GM10248 (cell line): ENCODE results near the gene ZDHHC20.
"Not testable (repeated sequence)": the region's sequence is repeated elsewhere in the genome, so short reads cannot be mapped to it uniquely, and the experiment has no call there.

ENCODE experiments used
- CTCF ChIA-PET: fragments of 300-600 bp; sonication (Branson Sonifier 250); formaldehyde crosslinking; extraction: SDS; loops from one replicate; lab custom pipeline; 2021; ENCODE audit warnings: antibody characterized with exemption; lab: Yijun Ruan, JAX
- POLR2A ChIA-PET: fragments of 350-650 bp; sonication (Branson Sonifier 250); formaldehyde crosslinking; extraction: SDS; loops from one replicate; lab custom pipeline; 2020; ENCODE audit warnings: antibody characterized with exemption; lab: Yijun Ruan, JAX
- DNase-seq: peaks from one replicate; pipeline ENCODE4 v3.0.0; 2012; ENCODE audit errors: extremely low spot score
- TF ChIP-seq, protein P1 (sequence below): IDR thresholded peaks from 2 replicates; pipeline ENCODE4 v1.5.1; 2012; ENCODE audit warnings: mild to moderate bottlenecking, low read depth; ENCODE audit errors: extremely low read depth, missing control alignments, control extremely low read depth

The ZDHHC20 gene

DNA sequence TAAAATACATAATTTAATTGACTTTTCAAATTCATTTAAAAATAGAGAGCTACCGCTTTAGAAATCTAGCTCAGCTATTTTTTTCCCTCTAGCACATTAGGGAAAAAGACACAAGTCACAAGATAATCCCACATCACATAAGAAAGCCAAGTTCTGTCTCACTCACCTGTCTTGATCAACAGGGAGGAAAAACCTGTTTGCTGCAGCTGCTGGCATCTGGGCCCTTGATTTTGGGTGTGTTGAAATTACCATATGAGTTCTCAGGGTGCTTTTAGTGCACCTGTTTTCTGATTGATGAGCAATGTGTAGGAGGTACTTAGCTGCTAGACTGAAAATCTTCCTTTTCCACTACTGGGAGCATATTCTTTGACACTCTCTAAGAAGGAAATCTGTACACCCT lies 53.8 kb downstream of the ZDHHC20 start:
- TF ChIP-seq, protein P1, sequence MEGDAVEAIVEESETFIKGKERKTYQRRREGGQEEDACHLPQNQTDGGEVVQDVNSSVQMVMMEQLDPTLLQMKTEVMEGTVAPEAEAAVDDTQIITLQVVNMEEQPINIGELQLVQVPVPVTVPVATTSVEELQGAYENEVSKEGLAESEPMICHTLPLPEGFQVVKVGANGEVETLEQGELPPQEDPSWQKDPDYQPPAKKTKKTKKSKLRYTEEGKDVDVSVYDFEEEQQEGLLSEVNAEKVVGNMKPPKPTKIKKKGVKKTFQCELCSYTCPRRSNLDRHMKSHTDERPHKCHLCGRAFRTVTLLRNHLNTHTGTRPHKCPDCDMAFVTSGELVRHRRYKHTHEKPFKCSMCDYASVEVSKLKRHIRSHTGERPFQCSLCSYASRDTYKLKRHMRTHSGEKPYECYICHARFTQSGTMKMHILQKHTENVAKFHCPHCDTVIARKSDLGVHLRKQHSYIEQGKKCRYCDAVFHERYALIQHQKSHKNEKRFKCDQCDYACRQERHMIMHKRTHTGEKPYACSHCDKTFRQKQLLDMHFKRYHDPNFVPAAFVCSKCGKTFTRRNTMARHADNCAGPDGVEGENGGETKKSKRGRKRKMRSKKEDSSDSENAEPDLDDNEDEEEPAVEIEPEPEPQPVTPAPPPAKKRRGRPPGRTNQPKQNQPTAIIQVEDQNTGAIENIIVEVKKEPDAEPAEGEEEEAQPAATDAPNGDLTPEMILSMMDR = no peak
- POLR2A ChIA-PET = no interaction called here
- no peak for DNase-seq
- CTCF ChIA-PET = interaction anchor here (1.2 kb wide), 1 partner anchor 11 kb away, joined by 4 read pairs; no protein-coding TSS in a partner anchor

DNA sequence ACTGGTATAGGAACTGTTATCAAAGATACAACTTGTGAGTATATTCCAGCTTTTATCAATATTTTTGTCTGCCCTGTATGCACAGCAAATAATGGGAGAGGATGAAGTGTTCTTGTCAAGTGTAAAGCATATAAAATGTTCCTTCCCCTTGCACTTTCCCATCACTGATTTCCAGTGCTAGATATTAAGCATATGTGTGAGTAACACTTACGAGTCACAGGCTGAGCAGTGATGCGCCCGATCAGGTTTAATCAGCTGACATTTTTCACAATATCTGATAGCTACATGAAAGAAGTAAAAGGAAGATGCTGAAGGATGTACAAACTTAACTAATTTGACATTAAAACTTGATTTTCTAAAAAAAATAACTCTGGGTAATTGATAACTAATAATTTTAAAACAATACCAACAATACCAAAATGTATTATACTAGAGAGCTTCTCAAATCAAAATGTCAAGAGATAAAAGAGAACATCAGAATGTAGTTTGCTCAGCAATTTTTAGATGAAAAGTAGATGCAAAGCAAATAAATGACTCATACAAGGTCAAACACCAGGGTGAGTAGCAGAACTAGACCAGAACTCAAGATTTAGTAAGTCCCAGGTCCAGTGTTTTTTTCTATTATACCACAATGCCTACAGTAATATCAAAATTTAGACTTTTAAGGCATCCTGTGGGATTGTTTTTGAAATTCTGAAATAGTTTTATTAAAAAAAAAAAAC lies 56.4 kb downstream of the ZDHHC20 start:
- no peak for DNase-seq
- TF ChIP-seq, protein P1 = no peak
- CTCF ChIA-PET = interaction anchor here (1.4 kb wide), 1 partner anchor 26 kb away, joined by 3 read pairs; no protein-coding TSS in a partner anchor
- POLR2A ChIA-PET = no interaction called here

DNA sequence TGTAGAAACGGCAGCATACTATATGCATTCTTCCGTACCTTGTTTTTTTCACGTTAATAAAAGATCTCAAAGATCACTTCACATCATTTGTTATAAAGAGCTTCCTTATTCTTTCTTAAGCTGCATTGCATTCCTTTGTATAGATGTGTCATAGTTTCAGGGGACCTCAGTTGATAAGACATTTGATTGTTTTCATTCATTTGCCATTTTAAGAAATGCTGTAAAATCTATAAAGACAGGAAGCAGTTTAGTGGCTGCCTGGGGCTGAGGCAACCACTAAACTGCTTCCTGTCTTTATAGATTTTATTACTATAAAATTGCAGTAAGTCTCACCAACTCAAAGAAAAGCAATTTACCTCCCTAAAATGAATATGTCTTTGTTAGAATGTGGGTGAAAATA lies 59.4 kb downstream of the ZDHHC20 start:
- ChIA-PET CTCF (no interaction called here), POLR2A (no interaction called here)
- no peak for DNase-seq
- TF ChIP-seq, protein P1 = no peak

DNA sequence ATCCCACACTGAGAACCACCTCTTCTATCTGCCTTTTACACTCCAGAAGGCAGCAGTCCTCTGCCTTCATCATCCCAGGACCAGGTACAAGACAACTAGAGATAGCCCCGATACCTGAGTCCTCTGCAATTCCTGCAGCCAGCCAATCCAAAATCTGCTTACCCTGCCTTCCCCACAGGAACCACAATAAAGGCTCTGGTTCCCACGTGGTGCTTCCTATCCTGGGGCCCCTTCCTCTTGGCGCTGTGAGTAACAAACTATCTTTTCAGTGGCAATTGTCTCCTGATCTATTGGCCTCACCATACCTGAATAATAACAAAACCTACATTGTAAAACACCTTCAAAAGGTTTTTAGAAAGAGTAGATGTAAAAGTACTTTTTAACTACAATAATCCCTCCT lies 63.1 kb downstream of the ZDHHC20 start:
- TF ChIP-seq, protein P1 = no peak
- DNase-seq = no peak
- CTCF ChIA-PET = no interaction called here
- POLR2A ChIA-PET = no interaction called here

DNA sequence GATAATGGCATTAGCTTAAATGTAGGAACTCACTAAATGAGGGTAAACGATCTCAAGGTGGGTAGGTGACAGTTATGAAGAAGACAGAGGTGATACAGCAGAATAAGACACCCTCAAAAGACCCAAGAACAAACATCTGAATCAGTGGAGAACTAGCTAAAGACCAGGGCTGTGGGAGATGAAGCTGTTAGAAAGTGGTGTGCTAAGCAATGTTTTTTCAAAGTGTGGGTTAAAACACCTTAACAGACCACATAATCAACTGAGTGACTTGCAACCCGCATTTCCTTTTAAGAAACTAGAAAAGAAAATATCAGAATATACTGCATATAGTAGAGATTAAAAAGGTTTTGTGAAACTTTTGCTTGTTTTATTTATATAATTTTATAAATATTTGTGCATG lies 70.0 kb downstream of the ZDHHC20 start:
- TF ChIP-seq, protein P1 = no peak
- DNase-seq = no peak
- ChIA-PET POLR2A (no interaction called here), CTCF (interaction anchor here (1.0 to 1.5 kb wide), 5 partner anchors 8 to 92 kb away, joined by 3 to 4 read pairs (median 3); no protein-coding TSS in a partner anchor)

DNA sequence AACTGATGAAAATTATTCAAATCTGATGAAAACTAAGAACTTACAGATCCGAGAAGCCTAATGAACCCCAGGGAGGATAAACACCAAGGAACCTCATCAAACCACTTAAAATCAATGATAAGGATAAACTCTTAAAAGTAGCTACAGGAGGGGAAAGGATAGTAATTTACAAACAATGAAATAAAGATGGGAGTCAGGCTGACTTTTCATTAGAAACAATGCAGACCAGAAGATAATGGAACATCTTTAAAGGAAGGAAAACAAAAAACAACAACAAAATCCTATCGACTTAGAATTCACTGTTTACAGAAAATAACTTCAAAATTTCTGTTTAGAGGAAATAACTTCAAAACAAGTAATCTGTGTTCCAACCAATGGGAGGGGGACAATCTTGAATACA lies 73.4 kb downstream of the ZDHHC20 start:
- CTCF ChIA-PET = interaction anchor here (0.6 to 2.1 kb wide), 3 partner anchors 8 to 1652 kb away, joined by 3 to 10 read pairs (median 4); no protein-coding TSS in a partner anchor
- POLR2A ChIA-PET = no interaction called here
- TF ChIP-seq, protein P1 = no peak
- no peak for DNase-seq

DNA sequence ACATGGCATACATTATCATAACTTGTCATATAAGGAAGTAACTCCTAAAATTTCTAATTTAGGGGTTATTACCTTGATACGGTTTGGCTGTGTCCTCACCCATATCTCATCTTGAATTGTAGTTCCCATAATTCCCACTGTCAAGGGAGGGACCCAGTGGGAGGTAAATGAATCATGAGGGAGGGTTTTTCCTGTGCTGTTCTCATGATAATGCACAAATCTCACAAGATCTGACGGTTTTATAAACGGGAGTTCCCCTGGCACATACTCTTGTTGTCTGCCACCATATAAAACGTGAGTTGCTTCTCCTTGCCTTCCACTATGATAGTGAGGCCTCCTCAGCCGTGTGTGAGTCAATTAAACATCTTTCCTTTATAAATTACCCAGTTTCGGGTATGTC lies 76.0 kb downstream of the ZDHHC20 start:
- ChIA-PET CTCF (no interaction called here), POLR2A (no interaction called here)
- no peak for DNase-seq
- TF ChIP-seq, protein P1 = no peak

DNA sequence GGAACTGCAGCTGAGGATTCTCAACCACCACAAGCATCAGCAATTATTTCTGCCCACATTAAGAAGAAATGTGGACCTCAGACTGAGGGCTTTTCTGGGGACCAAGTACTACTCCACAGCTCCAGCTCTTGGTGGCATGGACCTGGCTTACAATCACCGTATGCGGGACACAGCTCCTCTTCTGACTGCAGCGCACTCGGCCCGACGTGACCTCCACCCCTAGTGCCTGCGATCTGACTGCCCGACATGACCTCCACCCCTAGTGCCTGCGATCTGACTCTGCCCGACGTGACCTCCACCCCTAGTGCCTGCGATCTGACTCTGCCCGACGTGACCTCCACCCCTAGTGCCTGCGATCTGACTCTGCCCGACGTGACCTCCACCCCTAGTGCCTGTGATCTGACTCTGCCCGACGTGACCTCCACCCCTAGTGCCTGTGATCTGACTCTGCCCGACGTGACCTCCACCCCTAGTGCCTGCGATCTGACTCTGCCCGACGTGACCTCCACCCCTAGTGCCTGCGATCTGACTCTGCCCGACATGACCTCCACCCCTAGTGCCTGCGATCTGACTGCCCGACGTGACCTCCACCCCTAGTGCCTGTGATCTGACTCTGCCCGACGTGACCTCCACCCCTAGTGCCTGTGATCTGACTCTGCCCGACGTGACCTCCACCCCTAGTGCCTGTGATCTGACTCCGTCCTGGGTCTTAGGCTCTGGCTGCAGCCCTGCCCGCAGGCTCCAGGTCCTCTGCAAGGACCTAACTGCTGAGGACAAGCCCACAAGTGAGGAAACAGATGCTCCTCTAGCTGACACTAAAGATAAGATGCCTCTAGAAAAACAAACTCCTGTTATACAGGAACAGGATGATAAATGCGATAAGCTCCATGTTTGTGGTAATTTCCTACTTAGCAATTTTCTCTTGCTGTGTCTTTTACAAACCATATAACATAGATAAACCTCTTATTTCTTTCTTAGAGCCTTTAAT lies 81.8 kb downstream of the ZDHHC20 start:
- POLR2A ChIA-PET, DNase-seq: not testable (repeated sequence)
- CTCF ChIA-PET = interaction anchor here (1.0 to 1.1 kb wide), 3 partner anchors 9 to 25 kb away, joined by 3 read pairs; no protein-coding TSS in a partner anchor
